Neural crest cell (in vitro differentiated cells): ENCODE results near the gene LYST. TPM values are rescaled to one million over a fixed set of nuclear protein-coding genes. Genes with fewer than 3 reads are reported as not detected.
"Not testable (repeated sequence)": the region's sequence is repeated elsewhere in the genome, so short reads cannot be mapped to it uniquely, and the experiment has no call there.

Source experiments
- DNase-seq: peaks from one replicate; pipeline ENCODE4 v3.0.0; 2021; ENCODE audit warnings: low read depth, mixed read lengths, low spot score
- H3K27ac Mint-ChIP-seq: one replicate; pipeline ENCODE4 v1.8.0; 2021; ENCODE audit warnings: mild to moderate bottlenecking, mixed read lengths; ENCODE audit not compliant: unreplicated experiment
- H3K27me3 Mint-ChIP-seq: 2 replicates; pipeline ENCODE4 v1.8.0; 2021; ENCODE audit warnings: low read depth, mild to moderate bottlenecking, mixed read lengths
- H3K36me3 Mint-ChIP-seq: 2 replicates; pipeline ENCODE4 v1.8.0; 2021; ENCODE audit warnings: low read depth, mild to moderate bottlenecking, mixed read lengths
- H3K4me1 Mint-ChIP-seq: 2 replicates; pipeline ENCODE4 v1.8.0; 2021; ENCODE audit warnings: mixed read lengths
- H3K4me3 Mint-ChIP-seq: one replicate; pipeline ENCODE4 v1.8.0; 2021; ENCODE audit warnings: mild to moderate bottlenecking, mixed read lengths
- H3K9me3 Mint-ChIP-seq: 2 replicates; pipeline ENCODE4 v1.8.0; 2021; ENCODE audit warnings: mixed read lengths
- total RNA-seq: library from RNA; stranded (reverse); gene quantifications from 2 replicates; pipeline ENCODE4 v1.2.1, GENCODE V29; 2021
- TF ChIP-seq, protein P1 (sequence below): fragments of 200-600 bp; sonication (generic); conservative IDR thresholded peaks from 2 replicates; pipeline ENCODE4 v1.5.0; 2021; ENCODE audit warnings: antibody characterized with exemption, mild to moderate bottlenecking

Gene LYST
- total RNA-seq, 1 donor from 2014 or later: 5.3 TPM

DNA sequence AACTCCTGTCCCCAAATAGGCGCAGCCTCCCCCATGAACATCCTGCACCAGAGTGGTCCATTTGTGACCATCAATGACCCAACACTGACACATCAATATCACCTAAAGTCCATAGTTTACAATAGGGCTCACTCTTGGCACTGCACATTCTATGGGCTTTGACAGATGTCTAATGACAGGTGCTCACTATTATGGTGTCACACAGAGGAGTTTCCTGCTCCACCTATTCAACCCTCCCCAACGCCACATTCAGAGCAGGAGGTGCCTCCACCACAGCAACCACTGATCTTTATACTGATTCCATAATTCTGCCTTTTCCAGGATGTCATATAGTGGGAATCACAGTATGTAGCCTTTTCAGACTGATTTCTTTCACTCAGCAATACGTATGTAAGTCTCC, 241.4 kb downstream of the LYST start:
- H3K4me1 Mint-ChIP-seq: peaks cover 25% of the 10 kb centered on the region
- no peaks in the 10 kb centered on the region for H3K36me3 Mint-ChIP-seq
- no peak for DNase-seq
- no peak overlapping the region for H3K27ac Mint-ChIP-seq
- H3K4me3 Mint-ChIP-seq: no peak overlapping the region
- no peaks in the 10 kb centered on the region for H3K9me3 Mint-ChIP-seq
- H3K27me3 Mint-ChIP-seq: no peaks in the 10 kb centered on the region
- TF ChIP-seq, protein P1, sequence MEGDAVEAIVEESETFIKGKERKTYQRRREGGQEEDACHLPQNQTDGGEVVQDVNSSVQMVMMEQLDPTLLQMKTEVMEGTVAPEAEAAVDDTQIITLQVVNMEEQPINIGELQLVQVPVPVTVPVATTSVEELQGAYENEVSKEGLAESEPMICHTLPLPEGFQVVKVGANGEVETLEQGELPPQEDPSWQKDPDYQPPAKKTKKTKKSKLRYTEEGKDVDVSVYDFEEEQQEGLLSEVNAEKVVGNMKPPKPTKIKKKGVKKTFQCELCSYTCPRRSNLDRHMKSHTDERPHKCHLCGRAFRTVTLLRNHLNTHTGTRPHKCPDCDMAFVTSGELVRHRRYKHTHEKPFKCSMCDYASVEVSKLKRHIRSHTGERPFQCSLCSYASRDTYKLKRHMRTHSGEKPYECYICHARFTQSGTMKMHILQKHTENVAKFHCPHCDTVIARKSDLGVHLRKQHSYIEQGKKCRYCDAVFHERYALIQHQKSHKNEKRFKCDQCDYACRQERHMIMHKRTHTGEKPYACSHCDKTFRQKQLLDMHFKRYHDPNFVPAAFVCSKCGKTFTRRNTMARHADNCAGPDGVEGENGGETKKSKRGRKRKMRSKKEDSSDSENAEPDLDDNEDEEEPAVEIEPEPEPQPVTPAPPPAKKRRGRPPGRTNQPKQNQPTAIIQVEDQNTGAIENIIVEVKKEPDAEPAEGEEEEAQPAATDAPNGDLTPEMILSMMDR: no peak

DNA sequence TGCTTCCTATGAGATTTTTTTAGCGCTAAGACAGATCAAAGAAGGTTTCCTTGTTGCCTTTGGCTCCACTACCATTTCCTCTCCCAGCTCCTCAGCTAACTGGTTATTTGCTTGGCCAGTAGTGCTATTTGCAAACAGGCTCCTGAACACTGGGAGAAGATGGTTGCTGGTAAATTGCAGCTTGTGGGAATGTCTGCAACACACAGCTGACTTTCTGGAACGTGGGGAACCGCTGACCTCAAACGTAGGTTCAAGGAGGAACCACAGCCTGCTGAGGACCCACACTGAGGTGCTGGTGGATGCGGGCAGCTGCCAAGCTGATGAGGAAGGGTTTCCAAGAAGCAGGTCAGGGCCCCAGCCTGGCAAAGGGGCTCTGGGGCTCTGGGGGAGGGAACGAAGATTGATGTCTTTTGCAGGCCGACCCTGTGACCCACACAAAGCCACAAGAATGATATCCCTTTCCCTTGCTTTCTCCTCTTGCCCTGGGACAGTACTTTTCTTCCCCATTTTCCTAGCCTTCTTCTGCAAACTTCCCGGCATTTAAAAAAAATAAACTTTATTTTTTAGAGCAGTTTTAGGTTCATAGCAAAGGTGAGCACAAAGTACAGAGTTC, 241.9 kb downstream of the LYST start:
- no peak overlapping the region for H3K4me3 Mint-ChIP-seq
- TF ChIP-seq, protein P1: no peak

DNA sequence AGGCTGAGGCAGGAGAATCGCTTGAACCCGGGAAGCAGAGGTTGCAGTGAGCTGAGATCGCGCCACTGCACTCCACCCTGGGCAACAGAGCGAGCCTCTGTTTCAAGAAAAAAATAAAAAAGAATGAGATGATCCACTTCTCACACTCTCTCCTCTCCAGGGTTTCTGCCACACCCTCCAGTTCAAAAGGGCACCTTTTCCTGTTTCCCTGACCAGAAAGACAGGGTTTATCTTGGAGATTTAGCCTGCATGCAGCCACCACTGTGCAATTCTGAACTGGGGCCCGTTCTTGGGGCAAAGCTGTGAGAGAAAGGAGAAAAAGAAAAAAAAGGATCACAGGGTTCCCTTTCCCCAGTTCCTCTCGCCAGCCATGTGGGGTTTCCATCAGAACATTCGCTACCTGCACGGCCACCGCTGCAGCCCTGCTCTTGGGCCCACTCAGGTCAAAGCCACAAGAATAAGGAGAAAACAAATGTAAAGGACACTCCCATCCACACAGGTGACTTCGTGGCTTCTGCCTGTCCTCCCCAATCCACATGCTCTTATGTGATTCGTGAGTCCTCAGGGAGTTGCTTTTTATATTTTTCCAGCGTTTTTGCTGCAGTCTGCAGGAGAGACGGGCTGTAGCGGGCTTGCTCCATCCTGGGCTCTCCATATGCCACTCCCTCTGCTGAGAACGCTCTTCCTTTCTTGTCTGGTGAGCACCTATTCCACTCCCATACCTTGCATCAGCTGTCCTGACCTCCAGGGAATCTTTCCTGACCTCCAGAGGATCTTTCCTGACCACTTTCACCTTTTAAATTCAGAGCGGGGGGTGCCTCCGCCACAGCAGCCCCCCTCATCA, 243.5 kb downstream of the LYST start:
- no peak for DNase-seq
- Mint-ChIP-seq H3K27ac (peak overlapping the region; percentile 62), H3K4me3 (no peak overlapping the region), H3K4me1 (peaks cover 25% of the 10 kb centered on the region), H3K27me3 (no peaks in the 10 kb centered on the region), H3K36me3 (no peaks in the 10 kb centered on the region), H3K9me3 (no peaks in the 10 kb centered on the region)
- TF ChIP-seq, protein P1: no peak

More for the DNA sequence above, 241.9 kb downstream of the LYST start:
- DNase-seq: no peak
- no peaks in the 10 kb centered on the region for H3K36me3 Mint-ChIP-seq
- H3K4me1 Mint-ChIP-seq: peaks cover 25% of the 10 kb centered on the region
- no peaks in the 10 kb centered on the region for H3K27me3 Mint-ChIP-seq
- no peak overlapping the region for H3K27ac Mint-ChIP-seq
- H3K9me3 Mint-ChIP-seq: no peaks in the 10 kb centered on the region

DNA sequence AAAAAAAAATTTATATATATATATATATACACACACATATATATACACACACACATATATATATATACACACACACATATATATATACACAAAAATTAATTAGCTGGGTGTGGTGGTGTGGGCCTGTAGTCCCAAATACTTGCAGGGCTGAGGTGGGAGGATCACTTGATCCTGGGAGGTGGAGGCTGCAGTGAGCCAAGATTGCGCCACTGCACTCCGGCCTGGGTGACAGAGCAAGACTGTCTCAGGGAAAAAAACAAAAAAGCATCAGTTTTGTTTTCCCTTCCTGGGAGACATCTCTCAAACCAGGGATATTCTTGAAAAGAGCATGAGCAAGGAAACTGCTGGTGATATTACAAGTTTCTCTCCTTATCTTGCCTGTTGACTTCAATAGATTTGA, 247.6 kb downstream of the LYST start:
- H3K4me3 Mint-ChIP-seq, H3K36me3 Mint-ChIP-seq, DNase-seq, H3K27me3 Mint-ChIP-seq, H3K27ac Mint-ChIP-seq, H3K9me3 Mint-ChIP-seq: not testable (repeated sequence)
- peaks cover 11% of the 10 kb centered on the region for H3K4me1 Mint-ChIP-seq

DNA sequence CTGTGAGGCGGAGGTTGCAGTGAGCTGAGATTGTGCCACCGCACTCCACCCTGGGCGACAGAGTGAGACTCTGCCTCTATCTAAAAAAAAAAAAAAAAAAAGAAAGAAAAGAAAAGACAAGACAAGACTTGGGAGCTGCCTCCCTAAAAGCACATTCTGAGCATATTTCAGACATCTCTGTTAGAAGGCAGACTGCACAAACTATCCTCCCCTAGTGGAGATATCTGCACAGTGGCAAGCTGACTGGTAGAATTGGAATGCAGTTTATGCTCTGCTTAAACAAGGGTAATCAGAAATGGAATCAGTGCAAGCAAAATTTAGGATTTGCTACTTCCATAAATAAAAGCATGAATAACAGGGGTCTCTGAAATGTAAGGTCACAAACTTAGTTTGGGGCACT, 248.9 kb downstream of the LYST start:
- H3K36me3 Mint-ChIP-seq: peaks cover 5% of the 10 kb centered on the region
- no peak for DNase-seq
- TF ChIP-seq, protein P1: peak; percentile 54
- H3K27me3 Mint-ChIP-seq: no peaks in the 10 kb centered on the region
- no peaks in the 10 kb centered on the region for H3K4me1 Mint-ChIP-seq
- H3K9me3 Mint-ChIP-seq: no peaks in the 10 kb centered on the region
- no peak overlapping the region for H3K27ac Mint-ChIP-seq
- no peak overlapping the region for H3K4me3 Mint-ChIP-seq

DNA sequence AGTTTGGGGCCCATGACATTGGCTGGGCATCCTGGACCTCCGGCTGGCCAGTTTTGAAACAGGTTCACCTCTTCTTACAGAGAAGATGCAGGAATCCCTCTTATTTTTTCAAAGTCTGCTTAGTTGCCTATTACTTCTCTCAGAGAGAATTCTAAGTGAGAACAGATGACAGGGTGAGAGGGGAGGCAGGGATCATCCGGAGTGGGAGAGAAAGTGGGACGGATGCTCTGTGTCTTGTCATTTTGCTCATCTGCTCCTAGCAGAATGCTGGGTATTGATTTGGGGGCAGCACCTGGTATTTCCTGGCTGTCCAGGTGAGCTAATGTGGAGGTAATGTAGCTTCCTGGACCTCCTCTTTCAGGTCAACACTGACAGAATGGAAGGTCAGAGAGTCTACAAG, 249.6 kb downstream of the LYST start:
- Mint-ChIP-seq H3K36me3 (peaks cover 5% of the 10 kb centered on the region), H3K4me1 (no peaks in the 10 kb centered on the region), H3K9me3 (no peaks in the 10 kb centered on the region), H3K27me3 (no peaks in the 10 kb centered on the region), H3K27ac (no peak overlapping the region), H3K4me3 (no peak overlapping the region)
- TF ChIP-seq, protein P1: no peak
- DNase-seq: no peak
